Measurements from ENCODE around the gene LRSAM1. TPM values are rescaled to one million over a fixed set of nuclear protein-coding genes. Genes with fewer than 3 reads are reported as not detected.
A peak's percentile ranks its signal among the peaks of the same experiment; 100 is the strongest.

LRSAM1 gene
- total RNA-seq, 1 donor from 2014 or later: 27.5 TPM

DNA sequence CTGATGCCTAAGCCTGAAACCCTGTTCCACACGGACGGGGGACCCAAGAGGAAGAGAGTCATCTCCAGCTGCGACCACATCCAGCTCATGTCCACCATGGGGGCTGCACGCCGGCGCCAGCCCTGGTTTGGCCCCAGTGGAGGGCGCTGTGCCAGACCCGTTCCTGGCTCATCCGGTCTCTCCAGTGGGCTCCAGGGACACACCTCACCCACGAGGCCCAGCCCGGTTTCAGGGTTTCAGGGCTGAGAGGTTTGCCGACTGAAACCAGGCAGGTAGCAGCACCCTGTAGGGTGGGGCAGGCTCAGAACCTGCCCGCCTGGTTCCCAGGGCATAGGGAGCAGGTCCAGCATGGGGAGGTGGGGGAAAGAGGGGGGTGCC, 89.3 kb downstream of the LRSAM1 start:
- TF ChIP-seq, protein P1, sequence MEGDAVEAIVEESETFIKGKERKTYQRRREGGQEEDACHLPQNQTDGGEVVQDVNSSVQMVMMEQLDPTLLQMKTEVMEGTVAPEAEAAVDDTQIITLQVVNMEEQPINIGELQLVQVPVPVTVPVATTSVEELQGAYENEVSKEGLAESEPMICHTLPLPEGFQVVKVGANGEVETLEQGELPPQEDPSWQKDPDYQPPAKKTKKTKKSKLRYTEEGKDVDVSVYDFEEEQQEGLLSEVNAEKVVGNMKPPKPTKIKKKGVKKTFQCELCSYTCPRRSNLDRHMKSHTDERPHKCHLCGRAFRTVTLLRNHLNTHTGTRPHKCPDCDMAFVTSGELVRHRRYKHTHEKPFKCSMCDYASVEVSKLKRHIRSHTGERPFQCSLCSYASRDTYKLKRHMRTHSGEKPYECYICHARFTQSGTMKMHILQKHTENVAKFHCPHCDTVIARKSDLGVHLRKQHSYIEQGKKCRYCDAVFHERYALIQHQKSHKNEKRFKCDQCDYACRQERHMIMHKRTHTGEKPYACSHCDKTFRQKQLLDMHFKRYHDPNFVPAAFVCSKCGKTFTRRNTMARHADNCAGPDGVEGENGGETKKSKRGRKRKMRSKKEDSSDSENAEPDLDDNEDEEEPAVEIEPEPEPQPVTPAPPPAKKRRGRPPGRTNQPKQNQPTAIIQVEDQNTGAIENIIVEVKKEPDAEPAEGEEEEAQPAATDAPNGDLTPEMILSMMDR (IDR thresholded peaks at IDR 0.05): peak; percentile 29
- Mint-ChIP-seq H3K4me1 (ENCODE audit: low read depth) (peaks cover 91% of the 10 kb centered on the region), H3K36me3 (ENCODE audit: low read depth) (no peaks in the 10 kb centered on the region), H3K9me3 (ENCODE audit: low read depth) (no peaks in the 10 kb centered on the region), H3K27ac (ENCODE audit: unreplicated experiment) (no peak overlapping the region), H3K27me3 (ENCODE audit: low read depth) (no peaks in the 10 kb centered on the region), H3K4me3 (ENCODE audit: unreplicated experiment) (no peak overlapping the region)
- no peak for DNase-seq (ENCODE audit: low spot score)

DNA sequence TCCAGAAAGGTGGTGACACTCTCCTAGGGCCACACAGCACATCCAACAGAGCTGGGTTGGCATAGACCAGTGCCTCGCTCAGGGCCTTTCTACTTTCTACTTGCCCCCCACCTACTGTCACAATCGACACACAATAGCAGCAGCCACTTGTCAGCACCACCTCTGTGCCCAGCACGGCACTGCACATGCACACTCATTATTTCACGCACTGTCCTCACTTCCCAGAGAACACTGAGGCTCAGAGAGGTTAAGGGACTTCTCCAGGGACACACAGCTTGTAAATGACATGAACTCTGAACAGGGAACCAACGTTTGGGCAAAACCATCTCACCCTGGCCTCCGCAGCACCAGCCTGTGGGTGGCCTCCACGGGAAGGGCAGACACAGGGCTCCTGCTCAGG, 89.9 kb downstream of the LRSAM1 start:
- H3K27me3 Mint-ChIP-seq (ENCODE audit: low read depth): no peaks in the 10 kb centered on the region
- TF ChIP-seq, protein P1 (IDR thresholded peaks at IDR 0.05): no peak
- H3K27ac Mint-ChIP-seq (ENCODE audit: unreplicated experiment): peak overlapping the region; percentile 87
- DNase-seq (ENCODE audit: low spot score): no peak
- H3K4me3 Mint-ChIP-seq (ENCODE audit: unreplicated experiment): no peak overlapping the region
- no peaks in the 10 kb centered on the region for H3K9me3 Mint-ChIP-seq (ENCODE audit: low read depth)
- no peaks in the 10 kb centered on the region for H3K36me3 Mint-ChIP-seq (ENCODE audit: low read depth)
- peaks cover 92% of the 10 kb centered on the region for H3K4me1 Mint-ChIP-seq (ENCODE audit: low read depth)

DNA sequence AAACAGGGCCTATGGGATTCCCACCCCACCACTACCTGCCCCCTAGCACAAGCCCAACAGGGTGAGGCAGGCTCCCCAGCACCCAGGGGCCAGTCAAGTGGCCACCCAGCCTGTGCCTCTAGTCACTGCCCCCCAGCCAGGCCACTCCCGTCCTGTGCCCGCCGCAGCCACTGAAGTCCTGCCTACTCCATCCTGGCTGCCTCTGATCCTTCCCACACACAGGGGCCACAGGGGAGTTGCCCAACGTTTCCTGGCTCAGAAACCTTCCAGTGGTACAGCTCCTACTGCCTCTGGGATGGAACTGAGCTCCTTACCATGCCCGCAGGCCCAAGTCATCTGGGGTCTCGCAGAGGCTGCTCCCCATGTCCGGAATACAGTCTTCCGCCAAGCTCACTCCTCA, 90.6 kb downstream of the LRSAM1 start:
- peaks cover 94% of the 10 kb centered on the region for H3K4me1 Mint-ChIP-seq (ENCODE audit: low read depth)

DNA sequence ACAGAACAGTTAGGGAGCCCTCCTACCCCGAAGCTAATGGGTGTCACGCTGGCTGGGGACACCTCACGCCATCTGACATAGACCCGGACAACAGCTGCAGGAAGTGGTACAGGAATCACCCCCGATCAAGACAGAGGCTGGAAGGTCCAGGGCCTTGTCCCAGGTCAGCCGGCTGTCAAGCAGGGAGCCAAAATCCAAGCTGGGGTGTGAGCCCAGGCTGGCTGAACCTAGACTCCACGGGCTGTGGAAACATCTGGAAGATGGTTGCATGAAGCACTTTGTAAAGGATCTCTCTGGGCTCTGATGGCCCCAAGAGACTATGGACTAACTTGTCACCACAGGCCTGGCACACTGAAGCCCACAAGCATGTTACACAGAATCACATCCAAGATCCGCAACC, 91.9 kb downstream of the LRSAM1 start:
- H3K27me3 Mint-ChIP-seq (ENCODE audit: low read depth): no peaks in the 10 kb centered on the region
- TF ChIP-seq, protein P1 (IDR thresholded peaks at IDR 0.05): no peak
- DNase-seq (ENCODE audit: low spot score): no peak
- no peaks in the 10 kb centered on the region for H3K36me3 Mint-ChIP-seq (ENCODE audit: low read depth)
- H3K4me3 Mint-ChIP-seq (ENCODE audit: unreplicated experiment): no peak overlapping the region
- H3K4me1 Mint-ChIP-seq (ENCODE audit: low read depth): peaks cover 93% of the 10 kb centered on the region
- H3K9me3 Mint-ChIP-seq (ENCODE audit: low read depth): no peaks in the 10 kb centered on the region
- peak overlapping the region; percentile 87 for H3K27ac Mint-ChIP-seq (ENCODE audit: unreplicated experiment)

More for the DNA sequence above, 90.6 kb downstream of the LRSAM1 start:
- TF ChIP-seq, protein P1 (IDR thresholded peaks at IDR 0.05): no peak
- no peaks in the 10 kb centered on the region for H3K9me3 Mint-ChIP-seq (ENCODE audit: low read depth)
- no peaks in the 10 kb centered on the region for H3K27me3 Mint-ChIP-seq (ENCODE audit: low read depth)
- peak overlapping the region; percentile 87 for H3K27ac Mint-ChIP-seq (ENCODE audit: unreplicated experiment)
- H3K4me3 Mint-ChIP-seq (ENCODE audit: unreplicated experiment): peak overlapping the region; percentile 41
- no peaks in the 10 kb centered on the region for H3K36me3 Mint-ChIP-seq (ENCODE audit: low read depth)
- DNase-seq (ENCODE audit: low spot score): no peak

DNA sequence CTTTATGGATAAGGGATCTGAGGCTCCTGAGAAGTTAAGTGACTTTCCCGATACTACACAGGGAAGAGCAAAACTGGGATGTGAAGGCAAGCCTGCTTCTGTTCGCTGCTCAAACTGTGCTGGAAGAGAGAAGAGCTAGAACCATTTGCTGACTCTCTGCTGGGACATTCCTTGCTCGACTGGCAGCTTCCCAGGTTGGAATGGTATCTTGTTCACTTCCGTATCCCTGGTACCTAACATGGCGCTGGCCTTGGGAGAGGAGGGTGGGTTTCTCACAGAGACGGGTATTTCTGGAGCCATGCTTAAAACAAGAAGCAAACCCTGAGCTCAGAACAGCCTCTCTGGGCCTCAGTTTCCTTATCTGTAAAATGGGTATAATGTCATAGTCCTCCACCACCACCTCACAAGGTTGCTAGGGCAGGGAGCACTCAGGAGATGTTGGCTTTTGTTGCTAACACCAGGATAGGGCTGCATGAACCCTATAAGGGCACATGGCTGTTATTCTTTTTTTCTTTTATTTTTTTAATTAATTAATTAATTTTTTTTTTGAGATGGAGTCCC, 92.7 kb downstream of the LRSAM1 start:
- TF ChIP-seq, protein P1 (IDR thresholded peaks at IDR 0.05): no peak
- Mint-ChIP-seq H3K27me3 (ENCODE audit: low read depth) (no peaks in the 10 kb centered on the region), H3K9me3 (ENCODE audit: low read depth) (no peaks in the 10 kb centered on the region), H3K4me3 (ENCODE audit: unreplicated experiment) (no peak overlapping the region), H3K36me3 (ENCODE audit: low read depth) (peaks cover 1% of the 10 kb centered on the region), H3K27ac (ENCODE audit: unreplicated experiment) (peak overlapping the region; percentile 96), H3K4me1 (ENCODE audit: low read depth) (peaks cover 92% of the 10 kb centered on the region)
- DNase-seq (ENCODE audit: low spot score): no peak

Data from chondrocyte (in vitro differentiated cells).